Measurements from ENCODE around the gene PLEKHM1.
A peak's percentile ranks its signal among the peaks of the same experiment; 100 is the strongest.
"Not testable (repeated sequence)": the region's sequence is repeated elsewhere in the genome, so short reads cannot be mapped to it uniquely, and the experiment has no call there.

PLEKHM1 gene

DNA sequence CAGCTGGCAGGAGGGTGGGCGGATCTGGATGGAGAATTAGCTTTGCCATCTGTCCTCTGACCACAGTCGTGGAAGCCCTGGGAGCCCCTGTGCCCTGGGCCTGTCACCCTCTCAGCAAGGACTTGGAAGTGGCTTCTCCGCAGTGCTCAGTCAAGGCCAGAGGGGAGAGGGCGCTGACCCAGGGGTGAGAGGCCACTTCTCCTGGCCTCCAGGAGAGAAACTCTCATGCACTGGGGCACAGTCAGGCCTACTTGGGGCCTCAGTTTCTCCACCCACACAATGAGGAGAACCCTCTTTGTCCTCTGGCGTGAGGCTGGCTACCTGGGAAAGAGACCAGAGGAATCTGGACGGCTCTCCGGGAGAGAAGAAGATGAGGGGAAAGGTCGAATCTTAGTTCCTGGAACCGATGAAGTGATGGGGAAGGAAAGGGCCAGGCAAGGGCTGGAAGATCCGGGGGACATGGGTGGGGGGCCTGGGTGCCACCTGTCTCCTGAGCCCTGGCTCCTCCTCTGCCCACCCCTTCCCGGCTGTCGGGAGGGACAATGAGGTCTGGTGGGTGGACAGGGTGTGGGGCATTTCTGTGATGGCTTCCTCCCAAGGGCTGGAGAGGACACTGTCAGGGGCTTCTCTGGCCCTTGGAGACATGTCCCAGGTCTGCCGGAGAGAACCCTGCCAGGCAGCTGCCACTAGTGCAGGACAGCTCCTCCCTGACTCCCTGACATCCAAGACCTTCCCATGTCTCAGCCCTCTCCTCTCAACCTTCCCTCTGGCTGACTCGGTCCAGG is 48.8 kb downstream of the PLEKHM1 start:
- Histone ChIP-seq H3K4me2 (ENCODE audit: low read depth, low read length, poor library complexity, severe bottlenecking) (peak overlapping the region; percentile 76), H3K9ac (ENCODE audit: low read depth, low read length, poor library complexity, severe bottlenecking) (no peak overlapping the region)
- TF ChIP-seq CTCF (conservative IDR thresholded peaks at IDR 0.05; ENCODE audit: low read length) (no peak), EZH2phosphoT487 (IDR thresholded peaks at IDR 0.05; ENCODE audit: borderline replicate concordance) (no peak)

DNA sequence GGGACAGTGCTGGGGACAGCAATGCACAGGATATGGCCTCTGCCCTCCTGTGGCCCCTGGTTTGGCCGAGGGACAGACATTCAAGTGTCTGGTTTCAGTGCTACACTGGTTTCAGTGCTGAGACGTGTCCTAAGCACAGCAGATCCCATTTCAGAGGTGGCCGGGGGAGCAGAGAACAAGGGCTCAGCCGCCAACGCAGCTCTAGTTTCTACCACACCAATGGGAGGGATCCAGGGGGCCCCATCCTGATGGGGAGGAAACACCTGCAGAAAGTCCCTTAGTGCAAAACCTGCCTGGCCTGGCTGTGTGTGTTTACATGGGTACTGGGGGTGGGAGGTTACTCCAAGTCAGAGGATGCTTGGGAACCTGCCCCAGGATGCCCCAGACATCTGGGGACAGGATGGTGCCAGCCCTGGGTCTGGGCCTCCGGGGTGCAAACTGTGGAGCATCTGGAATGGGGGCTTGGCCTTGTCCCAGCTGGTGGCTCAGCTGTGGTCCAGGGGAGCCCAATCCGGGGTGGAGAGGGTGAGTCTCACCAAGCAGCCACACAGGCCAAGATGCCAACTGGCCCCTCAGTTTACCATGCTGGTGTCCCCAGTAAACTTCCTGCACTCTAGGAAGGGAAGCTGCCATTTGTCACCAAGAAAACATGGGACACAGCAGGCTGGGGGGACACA is 49.5 kb downstream of the PLEKHM1 start:
- peaks cover 24% of the 10 kb centered on the region for H3K4me1 ChIP-seq (ENCODE audit: insufficient read depth, low read length, poor library complexity, severe bottlenecking)
- H3K27me3 ChIP-seq (ENCODE audit: insufficient read depth, low read length, poor library complexity, severe bottlenecking); H3K9me2 ChIP-seq (replicated peaks; ENCODE audit: low read depth, low read length); H3K79me2 ChIP-seq (ENCODE audit: insufficient read depth, low read length); H4K20me1 ChIP-seq (ENCODE audit: insufficient read depth, low read length, poor library complexity, severe bottlenecking); H2AFZ ChIP-seq (ENCODE audit: low read length); H3F3A ChIP-seq (ENCODE audit: low read depth); H3K4me3 ChIP-seq (ENCODE audit: low read length, poor library complexity, severe bottlenecking); H3K36me3 ChIP-seq (ENCODE audit: insufficient read depth, low read length); H3K9me3 ChIP-seq (ENCODE audit: insufficient read depth, low read depth, low read length): not testable (repeated sequence)
- peak overlapping the region; percentile 55 for H3K9ac ChIP-seq (ENCODE audit: low read depth, low read length, poor library complexity, severe bottlenecking)
- peak overlapping the region; percentile 76 for H3K4me2 ChIP-seq (ENCODE audit: low read depth, low read length, poor library complexity, severe bottlenecking)

More for the DNA sequence above, 48.8 kb downstream of the PLEKHM1 start:
- Histone ChIP-seq H3F3A (ENCODE audit: low read depth) (no peaks in the 10 kb centered on the region), H3K9me2 (replicated peaks; ENCODE audit: low read depth, low read length) (no peaks in the 10 kb centered on the region), H3K9me3 (ENCODE audit: insufficient read depth, low read depth, low read length) (no peaks in the 10 kb centered on the region), H2AFZ (ENCODE audit: low read length) (no peak overlapping the region), H3K4me1 (ENCODE audit: insufficient read depth, low read length, poor library complexity, severe bottlenecking) (peaks cover 28% of the 10 kb centered on the region), H4K20me1 (ENCODE audit: insufficient read depth, low read length, poor library complexity, severe bottlenecking) (no peaks in the 10 kb centered on the region), H3K36me3 (ENCODE audit: insufficient read depth, low read length) (no peaks in the 10 kb centered on the region; the same call in 1 of the 2 replicates), H3K79me2 (ENCODE audit: insufficient read depth, low read length) (no peaks in the 10 kb centered on the region), H3K27me3 (ENCODE audit: insufficient read depth, low read length, poor library complexity, severe bottlenecking) (no peaks in the 10 kb centered on the region), H3K4me3 (ENCODE audit: low read length, poor library complexity, severe bottlenecking) (no peak overlapping the region)

- Histone ChIP-seq H3K79me2 (ENCODE audit: insufficient read depth, low read length) (no peaks in the 10 kb centered on the region), H3K36me3 (ENCODE audit: insufficient read depth, low read length) (no peaks in the 10 kb centered on the region; the same call in 1 of the 2 replicates), H3K9ac (ENCODE audit: low read depth, low read length, poor library complexity, severe bottlenecking) (peak overlapping the region; percentile 55), H3K27me3 (ENCODE audit: insufficient read depth, low read length, poor library complexity, severe bottlenecking) (no peaks in the 10 kb centered on the region), H3K4me3 (ENCODE audit: low read length, poor library complexity, severe bottlenecking) (no peak overlapping the region), H3K9me3 (ENCODE audit: insufficient read depth, low read depth, low read length) (no peaks in the 10 kb centered on the region), H3K4me2 (ENCODE audit: low read depth, low read length, poor library complexity, severe bottlenecking) (peak overlapping the region; percentile 76), H3F3A (ENCODE audit: low read depth) (no peaks in the 10 kb centered on the region), H4K20me1 (ENCODE audit: insufficient read depth, low read length, poor library complexity, severe bottlenecking) (no peaks in the 10 kb centered on the region), H3K9me2 (replicated peaks; ENCODE audit: low read depth, low read length) (no peaks in the 10 kb centered on the region), H2AFZ (ENCODE audit: low read length) (no peak overlapping the region), H3K4me1 (ENCODE audit: insufficient read depth, low read length, poor library complexity, severe bottlenecking) (peaks cover 21% of the 10 kb centered on the region)
- TF ChIP-seq CTCF (conservative IDR thresholded peaks at IDR 0.05; ENCODE audit: low read length): no peak
- TF ChIP-seq EZH2phosphoT487 (IDR thresholded peaks at IDR 0.05; ENCODE audit: borderline replicate concordance): no peak
Observed at GRCh38 chr17:45440161-45440778, 50.3 kb downstream of the PLEKHM1 start.
